HG02798 (cell line): ENCODE data around the gene HOXC9.
"Not testable (repeated sequence)": the region's sequence is repeated elsewhere in the genome, so short reads cannot be mapped to it uniquely, and the experiment has no call there.

Experiments
- ATAC-seq: cut with Tn5 transposase; IDR thresholded peaks from one replicate; pipeline ENCODE4 v1.9.1; 2021; ENCODE audit warnings: mild to moderate bottlenecking; ENCODE audit not compliant: unreplicated experiment, poor library complexity

HOXC9 gene

GRCh38 chr12:54034785-54035310 lies 34.9 kb downstream of the HOXC9 start:
- ATAC-seq: no peak

GRCh38 chr12:54035568-54036264 lies 35.8 kb downstream of the HOXC9 start:
- no peak for ATAC-seq

GRCh38 chr12:54036620-54037359 lies 36.8 kb downstream of the HOXC9 start:
- no peak for ATAC-seq

GRCh38 chr12:54037360-54038283 lies 37.7 kb downstream of the HOXC9 start:
- no peak for ATAC-seq

GRCh38 chr12:54038284-54038870 lies 38.4 kb downstream of the HOXC9 start:
- no peak for ATAC-seq

GRCh38 chr12:54038871-54039414 lies 39.0 kb downstream of the HOXC9 start:
- no peak for ATAC-seq

GRCh38 chr12:54039417-54040147 lies 39.6 kb downstream of the HOXC9 start:
- no peak for ATAC-seq

GRCh38 chr12:54040148-54040494 lies 40.2 kb downstream of the HOXC9 start:
- ATAC-seq: no peak

- ATAC-seq: no peak
These were observed 40.7 kb downstream of the HOXC9 start for GRCh38 chr12:54040648-54041047.

GRCh38 chr12:54041097-54041690 lies 41.2 kb downstream of the HOXC9 start:
- ATAC-seq: no peak

GRCh38 chr12:54042033-54042432 lies 42.1 kb downstream of the HOXC9 start:
- ATAC-seq: not testable (repeated sequence)

GRCh38 chr12:54042970-54043853 lies 43.3 kb downstream of the HOXC9 start:
- ATAC-seq: no peak

- no peak for ATAC-seq
These were observed 44.6 kb downstream of the HOXC9 start for GRCh38 chr12:54044425-54045103.

GRCh38 chr12:54045401-54045800 lies 45.4 kb downstream of the HOXC9 start:
- ATAC-seq: no peak

- ATAC-seq: no peak
These were observed 46.0 kb downstream of the HOXC9 start for GRCh38 chr12:54045868-54046521.

- no peak for ATAC-seq
These were observed 46.8 kb downstream of the HOXC9 start for GRCh38 chr12:54046809-54047159.
